NCI-H146 (cell line): ENCODE results near the gene SLN.

Experiments
- DNase-seq: peaks from one replicate; lab custom pipeline; 2025; lab: John Stamatoyannopoulos, UW

SLN gene

DNA sequence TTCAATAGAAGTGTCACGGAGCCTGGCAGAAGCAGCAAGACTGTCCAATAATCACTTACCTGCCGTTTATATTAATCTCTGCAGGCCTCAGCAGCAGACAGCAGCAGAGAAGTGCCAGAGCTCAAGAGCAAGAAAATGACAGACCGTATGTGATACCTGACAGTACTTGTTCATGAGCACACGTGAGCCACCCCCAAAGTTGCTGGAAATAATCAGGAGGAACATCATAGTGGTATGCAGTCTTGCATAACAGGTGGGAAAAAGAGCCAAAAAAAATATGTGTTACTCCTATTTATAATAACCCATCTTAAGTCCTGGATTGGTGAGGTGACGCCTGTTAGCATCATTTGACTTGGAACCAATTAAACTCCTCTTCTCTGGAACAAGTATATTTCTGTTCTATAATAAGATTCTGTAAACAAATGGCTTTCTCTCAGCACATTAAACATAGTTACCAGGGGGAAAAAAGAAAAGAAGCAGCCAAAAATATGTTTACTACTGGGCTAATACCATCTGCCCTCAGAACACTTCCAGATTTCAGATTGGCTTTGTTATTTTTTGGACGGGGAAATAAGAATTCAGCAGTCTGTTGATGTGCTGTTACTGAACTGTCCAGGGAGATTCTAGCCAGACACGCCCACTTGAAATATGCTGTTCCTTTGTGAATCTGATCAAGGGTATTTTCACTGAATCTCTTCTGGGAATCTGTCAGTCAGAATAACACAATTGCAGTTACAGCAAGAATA is 7.9 kb upstream of the SLN start:
- no peak for DNase-seq

DNA sequence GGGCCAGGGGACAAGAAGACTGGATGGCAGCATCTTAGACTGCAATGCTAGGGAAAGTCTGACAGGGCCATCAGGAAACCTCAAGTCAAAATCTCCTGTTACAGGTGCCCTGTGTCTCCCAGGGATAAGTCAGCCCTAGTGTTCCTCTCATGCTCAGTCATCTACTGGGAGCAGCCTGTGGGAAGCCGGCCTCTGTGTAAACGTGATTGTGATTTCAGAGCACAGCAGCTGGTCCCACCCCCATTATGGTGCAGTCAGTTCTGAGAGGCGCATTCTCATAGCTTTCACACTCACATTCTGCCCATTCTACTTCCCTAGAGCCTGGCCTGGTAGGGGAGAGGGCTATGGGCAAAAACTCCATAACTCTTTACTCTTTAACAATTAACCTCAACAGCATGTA is 7.2 kb upstream of the SLN start:
- peak; percentile 1 for DNase-seq

DNA sequence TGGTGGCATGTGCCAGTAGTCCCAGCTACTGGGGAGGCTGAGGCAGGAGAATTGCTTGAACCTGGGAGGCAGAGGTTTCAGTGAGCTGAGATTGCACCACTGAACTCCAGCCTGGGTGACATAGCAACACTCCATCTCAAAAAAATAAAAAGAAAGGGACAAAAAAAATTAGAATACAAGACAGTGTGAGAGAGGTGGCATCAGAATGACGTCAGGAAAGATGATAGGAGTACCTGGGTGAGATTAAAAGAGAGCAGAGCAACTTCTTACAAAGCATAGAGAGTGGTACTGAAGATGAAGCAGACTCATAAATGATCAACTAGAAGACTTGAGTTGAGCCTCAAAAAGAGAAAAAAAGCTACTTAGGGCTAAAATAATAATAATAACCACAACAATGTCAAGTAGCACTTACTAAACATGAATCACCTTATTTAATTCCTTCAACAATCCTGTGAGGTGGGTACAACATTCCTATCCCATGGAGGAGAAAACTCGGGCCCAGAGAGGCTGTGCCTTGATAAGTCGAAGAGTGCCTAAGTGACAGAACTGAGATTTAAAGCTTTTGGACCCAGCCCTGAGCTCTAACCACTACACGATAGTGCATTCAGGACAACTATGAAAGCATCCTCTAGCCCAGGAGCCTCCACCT is 5.2 kb upstream of the SLN start:
- no peak for DNase-seq

DNA sequence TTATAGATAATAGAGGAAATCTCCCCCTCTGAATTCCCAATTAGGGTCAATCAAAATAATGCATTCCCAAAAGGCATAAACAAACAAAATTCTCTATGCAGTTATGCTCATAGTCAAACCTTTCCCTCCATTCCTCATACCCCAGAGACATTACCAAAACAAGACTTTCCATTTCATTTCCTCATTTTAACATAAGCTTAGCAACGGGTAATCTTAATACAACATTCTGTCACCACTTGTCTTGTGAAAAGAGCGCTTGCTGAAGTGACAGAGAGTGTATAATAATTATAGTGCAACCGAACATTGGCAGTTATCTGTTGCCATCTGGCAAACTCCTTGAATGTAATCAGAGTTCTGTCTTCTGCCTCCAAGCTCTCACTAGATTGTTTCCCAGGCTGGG is 1.2 kb upstream of the SLN start:
- DNase-seq: no peak

DNA sequence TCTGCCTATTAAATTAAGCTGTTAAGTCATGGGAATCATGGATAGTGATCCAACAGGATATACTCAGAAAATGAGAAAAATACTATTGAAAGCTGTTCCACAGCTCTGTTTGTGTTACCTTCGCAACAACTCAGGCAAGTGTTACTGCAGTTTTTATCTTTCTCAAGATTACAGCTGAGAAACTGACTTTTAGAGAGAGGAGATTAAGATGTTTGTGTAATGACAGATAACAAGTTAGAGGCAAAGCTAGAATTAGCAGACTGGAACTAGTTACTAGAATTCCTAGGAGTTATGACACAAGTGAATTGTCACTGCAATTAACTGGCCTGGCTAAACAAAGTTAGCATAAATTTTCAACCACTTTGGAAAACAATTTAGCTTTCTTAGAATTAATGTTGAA is 1.6 kb downstream of the SLN start:
- no peak for DNase-seq

DNA sequence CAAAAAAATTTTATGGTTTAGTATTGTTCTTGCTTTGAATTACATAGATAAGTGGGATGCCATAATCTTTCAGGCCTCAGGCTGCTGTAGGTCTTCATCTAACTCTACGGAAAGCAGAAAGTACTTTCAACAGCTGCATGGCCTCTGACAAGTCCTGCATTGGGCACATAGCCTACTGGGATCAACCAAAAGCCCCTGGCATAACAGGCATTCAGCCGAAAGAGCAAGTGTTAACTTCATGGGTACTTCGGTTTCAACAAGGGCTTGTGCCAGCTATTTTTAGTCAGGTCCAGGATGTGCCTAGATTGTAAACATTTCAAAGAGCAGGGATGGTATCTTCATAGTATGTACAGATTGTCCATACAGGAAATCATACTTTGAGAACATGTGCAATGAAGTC is 3.1 kb downstream of the SLN start:
- no peak for DNase-seq

DNA sequence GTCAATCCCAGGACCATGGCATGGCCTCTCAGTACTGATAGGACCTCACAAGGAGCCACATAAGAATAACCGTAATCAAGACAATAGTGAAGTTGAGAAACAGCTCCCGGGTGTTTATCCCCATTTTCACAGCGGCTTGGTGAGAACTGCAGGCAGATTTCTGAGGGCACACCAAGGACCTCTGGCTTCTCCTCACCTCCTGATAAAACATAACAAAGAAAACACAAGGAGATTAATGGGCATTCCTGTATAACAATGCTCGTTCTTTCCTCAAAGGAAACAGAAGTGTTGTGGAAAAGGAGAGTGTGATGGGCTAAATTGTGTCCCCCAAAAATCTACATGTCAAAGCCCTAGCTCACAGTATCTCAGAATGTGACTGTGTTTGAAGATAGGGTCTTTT is 4.0 kb downstream of the SLN start:
- DNase-seq: no peak

DNA sequence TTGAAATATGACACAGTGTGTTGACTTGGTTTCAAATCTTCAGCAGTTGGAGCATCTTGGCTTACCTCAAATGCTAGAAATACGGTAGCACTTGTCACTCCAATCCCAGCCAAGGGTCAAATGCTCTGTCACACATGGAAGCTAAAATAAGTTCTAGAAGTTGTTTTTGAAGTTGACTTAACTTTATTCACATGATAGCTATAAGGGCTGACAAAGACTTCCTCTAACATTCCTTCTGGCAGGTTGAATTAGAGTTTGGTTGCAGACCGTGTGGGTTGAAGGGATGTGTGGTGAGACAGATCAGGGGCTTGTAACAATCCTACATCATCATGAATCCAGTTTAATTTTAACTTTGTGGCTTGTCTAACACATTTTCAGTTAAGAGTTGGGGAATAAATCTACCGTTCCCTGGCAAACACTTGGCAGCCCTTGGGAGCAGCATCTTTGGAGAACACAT is 4.6 kb downstream of the SLN start:
- no peak for DNase-seq

DNA sequence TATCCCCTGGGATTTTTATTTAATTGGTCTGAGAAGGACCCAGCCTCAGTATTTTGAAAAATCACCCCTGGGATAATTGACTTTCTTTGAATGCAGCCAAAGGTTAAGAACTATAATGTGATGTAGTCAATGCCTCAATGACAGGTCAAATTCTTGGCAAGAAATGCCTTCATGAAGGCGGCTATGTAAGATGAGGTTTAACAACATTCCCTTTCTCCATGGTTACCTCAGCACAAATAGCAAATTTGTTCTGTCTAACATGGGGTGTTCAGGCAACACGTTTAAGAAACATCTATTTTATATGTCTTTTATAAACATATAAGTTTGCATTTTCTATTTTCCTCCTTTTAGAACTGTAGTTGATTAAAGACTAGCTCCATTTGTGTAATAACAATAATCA is 5.3 kb downstream of the SLN start:
- DNase-seq: no peak

DNA sequence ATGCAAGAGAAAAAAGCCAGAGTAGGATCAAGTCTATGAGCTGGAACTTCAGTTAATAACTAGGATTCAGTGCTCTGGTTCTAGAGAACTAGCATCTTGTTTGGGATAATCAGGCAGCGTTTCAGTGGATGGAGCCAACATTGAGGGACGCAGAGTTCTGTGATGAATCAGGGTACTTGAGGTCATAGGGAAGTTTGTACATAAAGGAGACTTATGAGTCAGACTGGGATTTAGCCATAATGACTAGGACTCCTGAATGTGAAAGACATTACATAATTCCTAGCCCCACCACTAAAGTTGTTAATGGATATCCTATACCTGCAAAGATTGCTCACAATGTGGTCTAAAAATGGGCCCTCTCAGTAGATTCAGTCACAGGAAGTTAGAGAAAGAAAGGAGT is 6.8 kb downstream of the SLN start:
- DNase-seq: no peak

DNA sequence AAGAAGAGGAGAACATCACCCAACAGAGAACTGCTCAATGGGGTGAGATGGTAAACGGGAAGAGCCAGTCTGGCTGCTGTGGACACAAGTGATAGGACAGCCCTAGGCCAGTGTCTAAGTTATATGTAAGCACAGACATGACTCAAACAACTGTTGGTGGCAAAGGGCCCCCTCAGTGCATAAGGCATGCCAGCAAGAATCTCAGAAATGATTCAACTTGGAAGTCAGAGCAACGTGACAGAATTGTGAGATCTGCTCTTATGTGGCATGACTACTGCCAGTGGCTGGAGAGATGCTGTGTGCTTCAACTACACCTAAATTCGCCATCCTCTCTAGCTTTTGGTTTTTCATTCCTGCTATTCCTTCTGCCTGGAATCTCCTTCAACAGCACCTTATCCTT is 7.4 kb downstream of the SLN start:
- no peak for DNase-seq

DNA sequence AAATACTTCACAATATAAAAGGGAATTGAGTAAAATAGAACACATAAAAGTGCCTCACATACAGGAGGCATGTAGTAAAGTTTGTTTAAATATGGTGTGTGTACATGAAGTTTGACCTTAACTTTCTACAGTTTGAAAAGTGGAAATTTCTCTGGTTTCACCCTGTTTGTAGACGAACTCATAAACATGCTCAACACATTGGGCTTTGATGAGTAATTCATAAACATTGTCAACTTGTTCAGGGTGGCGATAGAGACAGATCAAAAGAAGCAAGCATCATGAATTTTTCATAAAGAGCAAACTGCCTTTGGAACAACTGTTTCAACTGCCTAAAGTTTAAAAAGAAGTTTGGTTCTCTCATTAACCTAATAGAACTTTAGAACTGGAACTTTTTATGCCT is 9.1 kb downstream of the SLN start:
- DNase-seq: no peak

DNA sequence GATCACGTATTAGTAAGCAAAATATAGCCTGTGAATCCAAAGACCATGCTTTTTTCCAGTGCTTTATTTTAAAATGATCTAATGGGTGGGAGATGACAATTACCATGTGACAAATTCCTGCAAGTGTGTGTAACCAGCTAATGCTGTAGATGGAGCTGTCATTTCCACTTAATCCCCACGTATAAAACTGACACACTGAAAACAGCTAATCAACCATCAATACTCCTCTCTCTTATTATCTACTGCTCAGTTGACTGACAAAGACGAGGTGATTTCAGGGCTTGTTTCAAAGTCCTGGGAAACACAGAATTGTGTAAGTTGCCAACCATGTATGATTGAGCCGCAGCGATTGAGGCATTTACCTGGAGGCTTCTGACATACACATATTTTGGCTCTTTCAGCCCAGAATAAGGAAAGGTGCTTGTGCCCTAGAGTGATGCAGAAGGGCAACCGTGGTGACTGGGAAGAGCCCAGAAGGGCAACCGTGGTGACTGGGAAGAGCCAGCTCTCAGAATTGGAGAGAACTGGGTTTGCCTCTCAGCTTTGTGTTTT is 9.7 kb downstream of the SLN start:
- no peak for DNase-seq

DNA sequence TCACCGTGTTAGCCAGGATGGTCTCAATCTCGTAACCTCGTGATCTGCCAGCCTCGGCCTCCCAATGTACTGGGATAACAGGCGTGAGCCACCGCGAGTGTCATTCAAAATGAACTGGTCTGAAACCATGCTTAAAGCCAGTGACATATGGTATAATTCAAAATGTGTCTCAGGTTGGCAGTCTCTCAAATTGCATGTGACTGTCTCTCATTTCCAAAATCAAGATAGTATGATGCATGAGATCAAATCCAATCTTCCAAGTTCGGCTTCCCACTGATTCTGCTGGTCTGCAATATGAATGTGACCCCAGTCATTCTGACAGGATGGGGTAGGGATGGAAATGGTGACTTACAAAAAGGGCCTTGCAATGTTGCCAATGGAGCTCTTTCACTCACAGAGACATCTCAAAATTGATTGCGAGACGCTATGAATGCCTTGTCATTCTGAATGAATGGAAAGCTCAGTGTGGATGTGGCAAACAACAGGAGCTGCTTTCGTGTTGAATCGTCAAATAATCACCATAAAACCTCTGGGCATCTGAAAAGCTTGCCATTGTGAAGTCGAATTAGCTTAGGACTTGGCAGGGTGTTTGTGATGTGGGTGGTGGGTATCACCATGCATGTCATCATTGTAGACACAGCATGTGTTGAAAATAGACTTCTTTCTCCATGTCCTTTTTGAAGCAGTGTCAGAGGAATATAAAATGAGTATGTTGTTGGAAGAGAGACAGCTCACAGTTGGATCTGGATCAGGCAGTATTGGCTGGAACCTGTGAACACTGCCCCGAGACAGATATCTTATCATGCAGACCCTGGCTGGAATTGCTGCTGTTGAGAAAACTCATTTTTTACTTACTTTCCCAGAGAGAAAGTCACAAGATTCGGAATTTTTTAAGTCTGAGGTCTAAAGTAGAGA is 12.2 kb downstream of the SLN start:
- no peak for DNase-seq

DNA sequence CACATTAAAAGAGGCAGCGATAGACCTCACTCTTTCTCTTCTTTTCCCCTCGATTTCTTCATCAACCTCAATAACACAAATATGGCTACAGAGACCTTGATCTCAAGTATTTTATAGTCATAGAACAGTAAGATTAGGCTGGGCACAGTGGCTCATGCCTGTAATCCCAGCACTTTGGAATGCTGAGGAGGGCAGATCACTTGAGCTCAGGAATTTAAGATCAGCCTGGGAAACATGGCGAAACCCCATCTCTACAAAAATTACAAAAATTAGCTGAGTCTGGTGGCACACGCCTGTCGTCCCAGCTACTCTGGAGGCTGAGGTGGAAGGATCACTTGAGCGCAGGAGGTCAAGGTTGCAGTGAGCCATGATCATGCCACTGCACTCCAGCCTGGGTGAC is 14.6 kb downstream of the SLN start:
- DNase-seq: no peak

DNA sequence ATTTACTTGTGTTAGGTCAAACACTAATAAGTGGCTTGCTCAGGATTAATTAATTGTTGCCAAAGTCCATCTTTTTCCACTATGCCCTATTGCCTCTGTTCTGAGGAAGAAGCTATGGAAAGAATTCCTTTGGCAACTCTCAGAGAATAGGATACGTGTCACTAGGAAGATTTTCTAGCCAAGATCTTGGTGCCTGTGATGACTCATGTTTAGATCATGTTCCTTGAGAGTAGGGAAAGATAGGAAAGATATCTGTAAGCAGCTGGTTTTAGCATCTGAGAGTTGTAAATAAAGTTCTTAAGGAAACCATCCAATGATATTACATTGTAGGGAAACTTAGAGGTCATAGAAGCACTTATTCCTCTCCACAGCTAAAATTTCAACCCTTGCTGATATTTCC is 15.7 kb downstream of the SLN start:
- no peak for DNase-seq

DNA sequence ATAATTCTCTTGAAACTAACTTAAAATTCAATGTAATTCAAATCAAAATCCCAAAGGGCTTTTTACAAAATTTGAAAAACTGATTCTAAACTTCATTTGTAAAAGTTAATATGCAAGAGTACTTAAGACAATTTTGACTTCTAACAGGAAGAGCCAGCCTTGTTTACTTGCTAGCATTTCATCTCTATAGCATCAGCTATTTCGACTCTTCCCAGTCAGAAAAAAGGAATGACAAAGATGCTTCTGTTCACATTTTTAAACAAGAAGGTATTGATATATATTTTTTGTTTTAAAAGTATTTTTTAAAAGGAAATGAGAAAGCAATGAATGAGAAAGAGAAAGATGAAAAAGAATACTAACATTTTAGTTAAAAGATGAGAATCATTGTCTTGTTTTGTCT is 16.4 kb downstream of the SLN start:
- DNase-seq: no peak

DNA sequence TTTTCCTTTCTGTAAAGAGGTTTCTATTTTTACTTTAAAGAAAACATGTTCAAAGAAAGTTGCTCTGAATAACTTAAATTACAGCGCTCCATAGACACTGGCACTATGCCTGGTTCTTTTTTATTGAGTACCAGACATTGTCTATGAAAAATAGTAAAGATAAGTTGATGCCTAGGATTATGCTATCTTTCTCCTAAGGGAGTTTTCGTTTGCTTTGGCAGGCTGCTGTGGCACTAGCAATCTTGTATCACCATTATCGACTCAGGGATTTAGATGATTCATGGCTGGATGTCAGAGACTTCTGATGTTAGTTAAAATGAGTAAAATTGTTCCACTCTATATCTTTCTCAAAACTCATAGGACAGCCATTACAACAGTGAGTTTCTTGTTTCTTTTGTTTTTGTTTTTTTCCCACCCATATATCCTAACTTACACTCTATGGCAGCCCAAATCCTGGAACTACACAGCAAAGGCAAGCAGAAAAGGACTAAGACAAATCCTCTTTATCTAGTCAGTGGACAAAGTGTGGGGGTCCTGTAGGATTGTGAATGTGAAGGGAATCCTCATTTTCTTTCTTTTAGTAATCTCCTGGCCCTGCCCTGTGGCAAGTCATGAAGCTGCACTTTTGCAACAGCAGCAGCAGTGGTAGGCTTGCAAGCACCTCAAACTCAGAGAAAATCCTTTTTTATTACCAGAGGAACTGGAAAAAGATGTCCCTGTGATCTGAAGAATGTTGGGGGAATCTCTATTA is 20.7 kb downstream of the SLN start:
- no peak for DNase-seq

DNA sequence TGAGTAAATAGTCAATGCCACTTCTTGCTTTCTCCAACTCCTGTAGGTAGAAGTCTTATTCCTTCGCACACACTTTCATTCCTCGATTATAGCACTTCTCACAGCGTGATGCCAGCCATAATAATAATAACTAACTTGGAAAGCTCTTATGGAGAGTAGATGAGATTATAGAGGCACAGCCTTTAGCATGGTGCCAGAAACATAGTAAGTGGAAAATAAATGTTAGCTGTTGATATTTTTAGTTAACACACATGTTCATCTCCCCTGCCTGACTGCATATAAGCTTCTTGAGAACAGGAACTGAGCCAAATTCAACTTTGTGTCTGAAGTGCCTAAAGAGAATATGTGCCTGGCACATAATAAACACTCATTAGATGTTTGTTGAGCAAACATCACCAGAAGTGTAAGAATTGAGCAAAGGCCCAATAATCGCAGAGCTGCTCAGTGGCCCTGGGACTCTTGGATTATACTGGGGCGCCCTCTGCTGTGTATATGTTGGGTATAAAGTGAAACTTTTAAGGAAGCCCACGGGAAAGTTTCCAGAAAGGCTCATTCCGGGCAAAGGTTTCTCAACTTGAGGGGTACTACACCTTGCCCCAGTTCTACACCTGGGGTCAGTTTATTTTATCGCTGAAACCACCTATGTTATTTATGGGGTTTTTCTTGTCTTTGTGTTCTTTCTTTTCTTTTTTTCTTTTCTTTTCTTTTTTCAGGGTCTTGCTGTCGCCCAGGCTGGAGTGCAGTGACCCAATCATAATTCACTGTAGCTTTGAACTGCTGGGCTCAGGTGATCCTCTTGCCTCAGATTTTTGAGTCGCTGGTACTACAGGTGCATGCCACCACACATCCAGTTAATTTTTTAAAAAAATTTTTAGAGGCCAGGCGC is 22.3 kb downstream of the SLN start:
- peak; percentile 49 for DNase-seq

DNA sequence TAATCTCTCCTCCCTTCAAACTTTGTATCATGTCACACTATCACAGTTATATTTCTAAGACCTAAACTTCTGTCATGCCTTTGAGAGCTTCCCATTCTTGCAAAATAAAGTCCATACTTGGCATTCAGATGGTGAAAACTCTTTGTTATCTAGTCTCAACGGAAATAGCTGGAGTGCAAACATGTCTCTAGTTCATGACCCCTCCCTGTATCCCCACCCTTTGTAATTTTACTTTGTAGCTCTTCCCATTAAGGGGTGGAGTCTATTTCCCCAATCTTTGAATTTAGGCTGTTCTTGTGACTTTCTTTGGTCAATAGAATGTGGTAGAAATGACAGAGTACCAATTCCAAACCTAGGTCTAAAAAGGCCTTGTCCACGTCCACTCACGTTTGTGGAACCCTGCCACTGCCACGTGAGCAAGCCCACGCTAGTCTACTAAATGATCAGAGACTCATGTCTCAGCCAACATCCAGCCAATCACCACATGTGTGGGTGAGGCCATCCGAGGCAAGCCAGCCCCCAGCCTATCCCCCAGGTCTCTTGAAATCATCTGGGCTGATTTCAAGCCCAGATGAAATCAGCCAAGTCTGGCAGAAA is 23.4 kb downstream of the SLN start:
- no peak for DNase-seq
